NCI-H774 (cell line): Measurements from ENCODE around the gene GPR61.

Experiments used
- DNase-seq: peaks from one replicate; lab custom pipeline; 2025; lab: John Stamatoyannopoulos, UW

The GPR61 gene

DNA sequence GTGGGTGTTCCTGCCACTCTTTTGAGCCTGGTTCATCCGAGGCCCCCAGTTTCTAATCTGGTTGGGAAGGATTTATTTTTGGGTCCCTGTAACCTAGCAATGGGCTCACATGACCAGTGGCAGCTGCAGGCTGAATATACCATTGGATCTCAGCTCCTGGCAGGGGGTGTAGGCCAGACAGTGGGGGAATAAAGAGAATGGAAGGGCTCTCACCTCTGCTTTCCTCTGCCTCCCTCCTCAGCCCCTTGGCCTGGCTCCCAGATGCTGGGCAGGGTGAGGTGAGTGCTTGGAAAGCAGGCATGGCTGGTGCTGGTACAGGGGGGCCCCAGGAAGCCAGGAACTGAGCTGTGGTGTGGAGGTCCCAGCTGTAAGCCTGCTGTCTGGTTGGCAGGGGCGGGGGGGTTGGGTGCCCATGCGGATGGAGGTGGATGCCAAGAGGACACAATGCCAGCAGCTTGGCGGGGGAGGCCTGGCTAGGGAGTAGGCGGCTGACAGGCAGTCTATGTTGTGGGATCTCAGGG lies 3.6 kb upstream of the GPR61 start:
- DNase-seq = no peak

DNA sequence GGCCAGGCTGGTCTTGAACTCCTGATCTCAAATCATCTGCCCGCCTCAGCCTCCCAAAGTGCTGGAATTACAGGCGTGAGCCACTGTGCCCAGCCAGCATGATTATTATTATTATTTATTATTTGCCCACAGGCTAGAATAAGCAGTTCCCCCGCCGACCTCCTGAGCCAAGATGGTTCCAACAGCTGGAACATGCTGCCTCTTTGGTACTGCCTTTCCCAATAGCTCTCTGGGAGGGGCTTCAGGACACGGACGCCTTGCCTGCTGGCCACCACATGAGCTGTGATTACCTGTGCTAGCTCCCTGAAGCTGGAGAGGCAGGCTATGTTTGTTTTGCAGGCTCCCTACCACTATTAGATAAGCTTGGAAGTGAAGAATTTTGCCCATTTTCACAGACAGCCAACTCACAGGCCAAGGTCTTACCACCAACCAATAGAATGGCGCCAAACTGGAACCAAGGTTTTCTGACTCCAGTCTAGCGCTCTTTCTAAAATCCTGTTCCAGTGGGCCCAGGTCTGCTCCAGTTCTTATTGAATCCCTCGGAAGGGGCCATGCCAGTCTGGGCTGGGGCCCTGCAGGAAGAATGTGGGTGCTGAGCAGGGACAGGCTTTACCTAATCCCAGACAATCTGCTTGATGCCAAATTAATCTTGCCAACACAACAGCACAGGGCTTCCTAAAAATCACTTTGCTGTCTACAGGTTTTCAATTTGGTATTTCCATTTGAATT lies 2.1 kb upstream of the GPR61 start:
- DNase-seq = no peak

DNA sequence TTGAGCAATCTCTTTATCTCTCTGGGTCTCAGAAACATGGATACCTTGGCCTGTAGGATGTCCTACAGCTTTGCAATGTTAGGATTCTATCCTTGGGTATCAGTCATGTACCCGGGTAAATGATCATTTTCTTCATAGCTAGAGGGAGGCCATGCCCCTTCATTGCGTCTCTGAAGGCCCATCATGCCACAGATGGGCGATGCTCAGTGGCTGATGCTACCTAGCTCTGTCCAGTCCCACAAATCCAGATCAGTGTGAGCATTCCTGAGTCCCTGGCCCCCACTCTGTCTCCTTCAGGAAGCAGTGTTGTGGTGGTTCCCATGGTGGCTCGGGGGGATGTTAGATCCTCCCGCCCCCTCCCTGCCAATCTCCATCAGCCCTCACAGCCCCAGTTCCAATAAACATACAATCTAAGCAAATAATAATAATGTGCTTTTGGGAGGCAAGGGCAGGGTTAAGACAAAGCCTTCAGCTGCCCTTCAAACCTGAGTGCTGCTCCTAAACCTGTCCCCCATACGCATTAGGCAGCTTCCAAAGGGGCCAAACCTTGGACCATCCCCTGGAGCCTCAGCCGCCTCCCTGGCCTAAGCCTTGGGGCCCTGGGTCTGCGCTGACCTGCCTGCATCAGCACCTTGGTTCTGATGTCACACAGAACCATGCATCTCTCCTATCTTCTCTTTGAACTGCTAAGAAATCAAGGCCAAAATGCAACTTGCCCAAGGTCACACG lies 681 bp upstream of the GPR61 start:
- no peak for DNase-seq

- no peak for DNase-seq
Observed at GRCh38 chr1:109541102-109541501, 1.4 kb downstream of the GPR61 start.

DNA sequence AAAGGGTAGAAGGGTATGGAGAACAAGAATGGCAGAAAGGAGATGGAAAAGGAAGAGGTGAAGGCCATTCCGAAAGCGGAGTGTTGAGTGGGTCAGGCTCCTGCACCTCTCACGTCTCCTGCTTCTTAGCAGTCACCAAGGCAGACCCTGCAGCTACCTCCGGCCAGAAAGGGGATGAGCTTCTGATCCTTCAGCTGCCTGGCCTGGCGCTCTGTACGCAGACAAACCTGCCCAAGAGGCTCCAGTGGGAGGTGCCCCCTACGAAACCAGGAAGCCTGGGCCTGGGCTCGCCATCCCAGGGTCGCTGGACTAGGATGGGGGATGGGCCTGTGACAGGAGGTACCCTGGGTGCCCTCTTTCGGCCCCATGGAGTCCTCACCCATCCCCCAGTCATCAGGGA lies 3.0 kb downstream of the GPR61 start:
- no peak for DNase-seq

DNA sequence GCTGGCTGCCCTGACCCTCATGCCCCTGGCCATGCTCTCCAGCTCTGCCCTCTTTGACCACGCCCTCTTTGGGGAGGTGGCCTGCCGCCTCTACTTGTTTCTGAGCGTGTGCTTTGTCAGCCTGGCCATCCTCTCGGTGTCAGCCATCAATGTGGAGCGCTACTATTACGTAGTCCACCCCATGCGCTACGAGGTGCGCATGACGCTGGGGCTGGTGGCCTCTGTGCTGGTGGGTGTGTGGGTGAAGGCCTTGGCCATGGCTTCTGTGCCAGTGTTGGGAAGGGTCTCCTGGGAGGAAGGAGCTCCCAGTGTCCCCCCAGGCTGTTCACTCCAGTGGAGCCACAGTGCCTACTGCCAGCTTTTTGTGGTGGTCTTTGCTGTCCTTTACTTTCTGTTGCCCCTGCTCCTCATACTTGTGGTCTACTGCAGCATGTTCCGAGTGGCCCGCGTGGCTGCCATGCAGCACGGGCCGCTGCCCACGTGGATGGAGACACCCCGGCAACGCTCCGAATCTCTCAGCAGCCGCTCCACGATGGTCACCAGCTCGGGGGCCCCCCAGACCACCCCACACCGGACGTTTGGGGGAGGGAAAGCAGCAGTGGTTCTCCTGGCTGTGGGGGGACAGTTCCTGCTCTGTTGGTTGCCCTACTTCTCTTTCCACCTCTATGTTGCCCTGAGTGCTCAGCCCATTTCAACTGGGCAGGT lies 3.8 kb downstream of the GPR61 start:
- DNase-seq = no peak

GRCh38 chr1:109543988-109544735 lies 4.5 kb downstream of the GPR61 start:
- no peak for DNase-seq

GRCh38 chr1:109546311-109547109 lies 6.8 kb downstream of the GPR61 start:
- peak; percentile 84 for DNase-seq

- no peak for DNase-seq
Observed at GRCh38 chr1:109547463-109548320, 8.0 kb downstream of the GPR61 start.

DNA sequence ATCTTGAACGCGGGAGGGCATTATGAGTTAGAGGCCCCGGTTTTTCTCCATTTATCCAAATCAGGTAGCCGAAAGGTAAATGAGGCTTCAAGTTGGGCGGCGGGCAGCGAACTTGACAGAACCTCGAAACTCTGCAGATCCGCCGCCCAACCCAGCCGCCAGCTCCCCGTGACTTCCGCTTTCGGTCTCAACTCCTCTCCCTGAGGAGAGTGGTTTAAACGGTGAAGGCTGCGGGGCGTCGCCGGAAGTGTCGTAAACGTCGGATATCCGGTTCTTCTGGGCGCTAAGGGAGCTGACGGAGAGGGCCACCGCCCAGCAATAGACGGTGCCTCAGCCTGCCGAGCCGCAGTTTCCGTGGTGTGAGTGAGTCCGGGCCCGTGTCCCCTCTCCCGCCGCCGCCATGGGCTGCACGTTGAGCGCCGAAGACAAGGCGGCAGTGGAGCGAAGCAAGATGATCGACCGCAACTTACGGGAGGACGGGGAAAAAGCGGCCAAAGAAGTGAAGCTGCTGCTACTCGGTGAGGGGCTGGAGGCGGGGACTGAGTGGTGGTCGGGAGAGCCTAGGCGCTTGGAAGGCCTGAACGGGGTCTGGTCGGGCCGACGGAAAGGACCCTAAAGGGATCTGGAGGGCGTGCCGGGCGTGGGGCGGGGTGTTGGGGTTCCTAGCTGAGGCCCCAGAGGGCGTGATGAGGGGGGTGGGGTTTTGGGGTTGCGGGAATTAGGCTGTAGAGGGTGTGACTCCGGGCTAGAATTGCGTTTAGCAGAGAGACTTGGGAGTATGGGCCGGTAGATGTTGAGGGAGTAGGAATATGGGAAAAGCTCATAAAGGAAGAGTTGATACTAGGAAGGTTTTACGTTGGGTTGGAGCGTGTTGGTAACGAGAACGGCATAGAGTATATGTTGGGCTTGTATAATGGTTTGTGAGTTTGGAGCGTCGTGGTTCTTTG lies 8.9 kb downstream of the GPR61 start, which contains the start of gene GNAI3:
TSS of gene GNAI3 (plus strand) at position 295 of the 947 bp plus-strand sequence. CDS start at position 401, 106 bp downstream.
- peak; percentile 91 for DNase-seq

- no peak for DNase-seq
Observed at GRCh38 chr1:109556563-109556962, 16.9 kb downstream of the GPR61 start.

- DNase-seq = no peak
Observed at GRCh38 chr1:109557520-109557919, 17.8 kb downstream of the GPR61 start.

DNA sequence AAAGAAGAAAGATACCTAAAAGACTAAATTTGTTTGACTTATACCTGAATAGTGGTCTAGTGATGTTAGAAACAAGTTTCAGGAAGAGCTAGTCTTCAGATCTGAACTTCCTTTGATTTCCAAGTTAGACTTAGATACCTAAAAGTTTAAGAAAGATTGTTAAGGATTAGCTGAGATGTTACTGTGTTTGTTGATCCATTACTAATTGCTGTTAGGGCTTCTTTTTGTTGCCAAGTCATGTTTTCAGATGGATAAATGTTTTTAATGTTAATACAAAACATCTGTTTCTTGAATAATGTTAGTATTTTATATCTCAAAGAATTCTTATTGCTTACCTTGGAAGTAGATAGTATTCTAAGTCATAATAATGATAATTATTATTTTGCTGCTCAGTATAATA lies 20.3 kb downstream of the GPR61 start:
- no peak for DNase-seq

- no peak for DNase-seq
Observed at GRCh38 chr1:109564194-109564878, 24.7 kb downstream of the GPR61 start.

- no peak for DNase-seq
Observed at GRCh38 chr1:109565241-109565640, 25.6 kb downstream of the GPR61 start.

DNA sequence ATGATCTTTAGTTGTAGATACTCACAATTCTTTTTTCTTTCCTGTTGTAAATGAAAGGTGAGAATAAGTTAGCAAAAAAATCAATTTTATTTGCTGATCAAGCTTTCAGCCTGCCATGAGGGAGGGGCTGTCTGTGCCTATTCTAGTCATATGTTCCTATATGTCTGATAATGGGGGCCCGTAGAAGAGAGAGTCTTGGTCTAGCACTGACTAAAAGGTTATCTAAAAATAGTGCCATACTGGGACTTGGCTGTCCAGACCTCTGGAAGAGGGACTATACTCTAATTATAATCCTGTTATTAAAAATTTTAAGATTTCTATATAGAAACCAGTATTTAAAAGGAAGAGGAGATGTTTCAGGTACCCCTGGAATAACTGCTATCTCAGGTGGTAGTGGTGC lies 27.3 kb downstream of the GPR61 start:
- no peak for DNase-seq

GRCh38 chr1:109567877-109568672 lies 28.4 kb downstream of the GPR61 start:
- DNase-seq = no peak

GRCh38 chr1:109569323-109569722 lies 29.7 kb downstream of the GPR61 start:
- DNase-seq = no peak
